GM12872 (cell line): ENCODE measurements around the gene ATXN7L2.

Source experiments
- TF ChIP-seq, protein P1 (sequence below): IDR thresholded peaks from 3 replicates; pipeline ENCODE4 v1.5.1; 2011; ENCODE audit warnings: low read depth, mild to moderate bottlenecking, low read length, moderate library complexity; ENCODE audit not compliant: insufficient read depth

ATXN7L2 gene

DNA sequence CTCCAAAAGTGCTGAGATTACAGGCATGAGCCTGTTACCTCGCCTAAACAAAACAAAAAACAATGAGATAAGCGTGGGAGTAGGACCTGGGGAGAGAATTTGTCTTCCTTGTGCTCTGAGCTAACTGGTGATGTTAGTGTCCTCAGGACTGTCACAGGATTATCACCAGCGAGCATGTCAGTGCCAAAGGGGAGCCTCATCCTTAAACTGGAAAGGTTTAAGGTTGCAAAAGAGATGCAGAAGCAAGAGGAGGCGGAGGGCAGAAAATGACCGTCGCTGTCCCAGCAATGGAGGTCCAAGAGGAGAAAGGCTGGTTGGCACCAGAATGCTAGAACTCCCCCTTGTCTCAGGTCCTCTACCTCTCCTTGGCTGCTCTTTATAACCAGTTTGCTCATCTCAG, 13.5 kb upstream of the ATXN7L2 start:
- TF ChIP-seq, protein P1, sequence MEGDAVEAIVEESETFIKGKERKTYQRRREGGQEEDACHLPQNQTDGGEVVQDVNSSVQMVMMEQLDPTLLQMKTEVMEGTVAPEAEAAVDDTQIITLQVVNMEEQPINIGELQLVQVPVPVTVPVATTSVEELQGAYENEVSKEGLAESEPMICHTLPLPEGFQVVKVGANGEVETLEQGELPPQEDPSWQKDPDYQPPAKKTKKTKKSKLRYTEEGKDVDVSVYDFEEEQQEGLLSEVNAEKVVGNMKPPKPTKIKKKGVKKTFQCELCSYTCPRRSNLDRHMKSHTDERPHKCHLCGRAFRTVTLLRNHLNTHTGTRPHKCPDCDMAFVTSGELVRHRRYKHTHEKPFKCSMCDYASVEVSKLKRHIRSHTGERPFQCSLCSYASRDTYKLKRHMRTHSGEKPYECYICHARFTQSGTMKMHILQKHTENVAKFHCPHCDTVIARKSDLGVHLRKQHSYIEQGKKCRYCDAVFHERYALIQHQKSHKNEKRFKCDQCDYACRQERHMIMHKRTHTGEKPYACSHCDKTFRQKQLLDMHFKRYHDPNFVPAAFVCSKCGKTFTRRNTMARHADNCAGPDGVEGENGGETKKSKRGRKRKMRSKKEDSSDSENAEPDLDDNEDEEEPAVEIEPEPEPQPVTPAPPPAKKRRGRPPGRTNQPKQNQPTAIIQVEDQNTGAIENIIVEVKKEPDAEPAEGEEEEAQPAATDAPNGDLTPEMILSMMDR, result no peak

DNA sequence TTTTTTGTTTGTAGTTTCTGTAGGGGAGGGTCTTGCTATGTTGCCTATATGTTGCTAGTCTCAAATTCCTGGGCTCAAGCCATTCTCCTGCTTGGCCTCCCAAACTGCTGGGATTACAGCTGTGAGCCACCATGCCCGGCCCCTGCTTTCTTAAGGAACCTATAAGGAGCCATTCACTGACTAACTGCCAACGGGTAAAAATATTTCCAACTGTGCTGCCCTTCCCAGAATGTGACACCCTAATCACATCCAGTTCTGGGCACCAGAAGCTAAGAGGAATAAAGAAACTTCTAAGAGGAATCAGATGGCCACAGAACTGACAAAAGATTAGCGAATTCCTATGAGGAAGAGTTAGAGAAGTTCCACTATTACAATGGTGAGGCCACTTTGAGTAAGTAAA, 10.9 kb upstream of the ATXN7L2 start:
- TF ChIP-seq, protein P1, result no peak

DNA sequence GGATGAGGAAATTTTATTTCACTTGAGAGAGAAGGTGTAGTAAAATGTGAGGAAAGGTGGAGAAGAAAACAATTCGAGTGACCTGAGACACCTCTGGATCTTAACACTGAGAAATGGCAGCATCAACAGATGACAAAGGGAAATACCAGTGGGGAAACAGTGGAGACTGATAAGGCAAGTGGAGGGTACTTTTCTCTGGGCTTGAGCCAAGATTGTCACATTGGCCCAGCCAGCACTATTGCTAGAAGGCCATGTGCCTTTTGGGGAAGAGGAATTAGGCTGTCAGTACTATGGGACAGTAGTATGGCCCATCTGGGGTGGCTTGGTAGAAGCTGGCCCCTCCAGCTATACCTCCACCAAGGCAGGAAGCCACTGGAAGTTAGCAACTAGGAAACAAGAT, 9.0 kb upstream of the ATXN7L2 start:
- TF ChIP-seq, protein P1, result no peak

DNA sequence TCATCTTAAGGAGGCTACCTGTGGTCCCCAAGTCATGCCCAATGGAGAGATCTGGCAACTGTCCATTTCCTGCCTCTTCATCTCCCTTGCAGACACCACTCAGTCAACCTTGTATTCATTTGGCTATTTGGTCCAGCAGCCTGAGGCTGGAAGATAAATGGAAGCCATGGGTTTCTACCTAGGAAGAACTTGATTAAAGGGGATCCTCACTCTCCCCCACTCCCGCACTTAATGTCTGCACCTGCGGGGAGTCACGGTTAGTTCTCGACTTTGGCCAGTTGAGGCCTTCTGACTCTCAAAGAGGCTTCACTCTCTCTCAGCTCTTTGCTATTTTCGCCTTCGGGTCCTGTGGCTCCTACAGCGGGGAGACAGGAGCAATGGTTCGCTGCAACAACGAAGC, 8.4 kb upstream of the ATXN7L2 start:
- TF ChIP-seq, protein P1, result no peak

DNA sequence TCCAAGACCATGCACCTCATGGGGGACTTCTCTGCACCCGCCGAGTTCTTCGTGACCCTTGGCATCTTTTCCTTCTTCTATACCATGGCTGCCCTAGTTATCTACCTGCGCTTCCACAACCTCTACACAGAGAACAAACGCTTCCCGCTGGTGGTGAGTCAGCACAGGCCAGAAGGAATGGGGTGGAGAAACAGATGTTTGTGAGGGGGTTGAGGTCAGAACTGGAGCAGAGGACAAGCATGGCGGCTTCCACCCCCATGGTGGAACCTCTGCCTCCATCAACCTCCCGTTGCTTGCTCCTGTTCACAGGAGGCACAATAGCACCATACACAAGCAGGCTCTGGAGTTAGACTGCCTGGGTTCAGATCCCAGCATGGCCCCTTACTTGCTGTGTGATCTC, 6.9 kb upstream of the ATXN7L2 start:
- TF ChIP-seq, protein P1, result no peak

DNA sequence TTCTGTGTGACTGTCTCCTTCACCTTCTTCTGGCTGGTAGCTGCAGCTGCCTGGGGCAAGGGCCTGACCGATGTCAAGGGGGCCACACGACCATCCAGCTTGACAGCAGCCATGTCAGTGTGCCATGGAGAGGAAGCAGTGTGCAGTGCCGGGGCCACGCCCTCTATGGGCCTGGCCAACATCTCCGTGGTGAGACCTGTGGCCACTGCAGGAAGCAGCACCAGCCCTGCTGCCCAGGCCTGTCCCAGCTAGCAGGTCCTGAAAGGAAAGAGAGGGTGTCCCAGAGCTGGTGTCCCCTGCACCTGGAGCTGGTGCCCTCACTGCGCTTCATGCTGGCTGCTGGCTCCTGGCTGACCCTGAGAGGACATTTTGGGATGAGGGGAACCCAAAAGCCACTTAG, 5.9 kb upstream of the ATXN7L2 start:
- TF ChIP-seq, protein P1, result no peak

DNA sequence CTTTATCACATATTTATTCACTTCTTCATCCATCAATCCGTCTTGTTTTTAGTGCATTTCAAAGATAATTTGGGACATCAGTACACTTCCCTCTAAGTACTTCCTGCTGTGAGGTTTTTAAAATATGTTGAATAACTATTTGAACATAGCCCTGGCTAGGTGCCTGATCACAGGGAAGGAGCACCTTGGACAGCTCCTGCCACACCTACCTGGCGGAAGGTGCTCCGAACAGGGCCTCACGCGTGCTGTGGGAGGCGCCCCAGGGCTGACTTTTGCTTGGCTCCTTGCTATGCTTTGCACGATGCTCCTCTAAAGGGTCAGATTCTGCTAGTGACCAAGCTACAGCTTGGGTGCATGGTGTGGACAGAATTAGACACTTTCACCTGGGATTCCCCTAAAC, 4.9 kb upstream of the ATXN7L2 start:
- TF ChIP-seq, protein P1, result no peak

DNA sequence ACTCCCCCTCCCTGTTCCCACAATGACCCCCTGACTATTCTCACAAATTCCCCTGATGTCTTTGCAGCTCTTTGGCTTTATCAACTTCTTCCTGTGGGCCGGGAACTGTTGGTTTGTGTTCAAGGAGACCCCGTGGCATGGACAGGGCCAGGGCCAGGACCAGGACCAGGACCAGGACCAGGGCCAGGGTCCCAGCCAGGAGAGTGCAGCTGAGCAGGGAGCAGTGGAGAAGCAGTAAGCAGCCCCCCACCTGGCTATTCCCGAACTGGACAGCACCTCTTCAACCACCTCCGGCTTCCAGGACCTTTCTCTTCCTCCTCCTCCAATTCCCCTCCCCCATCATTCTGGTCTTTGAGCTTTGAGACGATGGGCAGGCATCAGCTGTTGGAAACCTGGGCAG, 4.4 kb upstream of the ATXN7L2 start:
- TF ChIP-seq, protein P1, result no peak
